Mesothelial cell of epicardium (in vitro differentiated cells): Measurements from ENCODE around the gene IL17F. TPM values are rescaled to one million over a fixed set of nuclear protein-coding genes. Genes with fewer than 3 reads are reported as not detected.

Experiments used
- DNase-seq, 2 experiments: peaks; one replicate each; pipeline ENCODE4 v3.0.0; 2021; ENCODE audit warnings: low spot score in 2 of 2; ENCODE audit not compliant: unreplicated experiment in 2 of 2
- H3K27ac Mint-ChIP-seq: 2 replicates; pipeline ENCODE4 v1.8.0; 2021; ENCODE audit warnings: mixed read lengths
- H3K27me3 Mint-ChIP-seq: 2 replicates; pipeline ENCODE4 v1.8.0; 2021; ENCODE audit warnings: low read depth, mixed read lengths
- H3K36me3 Mint-ChIP-seq: 2 replicates; pipeline ENCODE4 v1.8.0; 2021; ENCODE audit warnings: mixed read lengths
- H3K4me1 Mint-ChIP-seq: 2 replicates; pipeline ENCODE4 v1.8.0; 2021; ENCODE audit warnings: mixed read lengths
- H3K4me3 Mint-ChIP-seq: 2 replicates; pipeline ENCODE4 v1.8.0; 2021; ENCODE audit warnings: mild to moderate bottlenecking, moderate library complexity, mixed read lengths
- H3K9me3 Mint-ChIP-seq: 2 replicates; pipeline ENCODE4 v1.8.0; 2021; ENCODE audit warnings: mixed read lengths
- CTCF ChIP-seq: fragments of 200-600 bp; sonication (generic); IDR thresholded peaks from one replicate; pipeline ENCODE4 v1.5.0; 2021; ENCODE audit warnings: antibody characterized with exemption; ENCODE audit not compliant: unreplicated experiment
- total RNA-seq: library from RNA; stranded (reverse); gene quantifications from 3 replicates; pipeline ENCODE4 v1.2.1, GENCODE V29; 2021

Gene IL17F
- total RNA-seq, 1 donor from 2014 or later: not detected

- no peak for DNase-seq
- H3K9me3 Mint-ChIP-seq: no peaks in the 10 kb centered on the region
- H3K27ac Mint-ChIP-seq: no peak overlapping the region
- H3K36me3 Mint-ChIP-seq: no peaks in the 10 kb centered on the region
- peaks cover 2% of the 10 kb centered on the region for H3K4me1 Mint-ChIP-seq
- no peak overlapping the region for H3K4me3 Mint-ChIP-seq
- TF ChIP-seq CTCF: no peak
- H3K27me3 Mint-ChIP-seq: peaks cover 17% of the 10 kb centered on the region
Observed at GRCh38 chr6:52243282-52243893, 912 bp downstream of the IL17F start.

GRCh38 chr6:52241819-52242218 is 2.5 kb downstream of the IL17F start:
- Mint-ChIP-seq H3K27me3 (peaks cover 22% of the 10 kb centered on the region), H3K27ac (no peak overlapping the region), H3K4me1 (peaks cover 2% of the 10 kb centered on the region), H3K36me3 (no peaks in the 10 kb centered on the region), H3K4me3 (no peak overlapping the region), H3K9me3 (no peaks in the 10 kb centered on the region)
- TF ChIP-seq CTCF: no peak
- no peak for DNase-seq

- H3K9me3 Mint-ChIP-seq: no peaks in the 10 kb centered on the region
- TF ChIP-seq CTCF: peak; percentile 37
- H3K36me3 Mint-ChIP-seq: no peaks in the 10 kb centered on the region
- H3K27me3 Mint-ChIP-seq: peaks cover 25% of the 10 kb centered on the region
- peak overlapping the region; percentile 14 for H3K27ac Mint-ChIP-seq
- H3K4me3 Mint-ChIP-seq: no peak overlapping the region
- DNase-seq: no peak
- peaks cover 17% of the 10 kb centered on the region for H3K4me1 Mint-ChIP-seq
Observed at GRCh38 chr6:52233975-52234823, 10.1 kb downstream of the IL17F start.

- no peak for TF ChIP-seq CTCF
- Mint-ChIP-seq H3K9me3 (no peaks in the 10 kb centered on the region), H3K4me1 (peaks cover 20% of the 10 kb centered on the region), H3K27me3 (peaks cover 21% of the 10 kb centered on the region), H3K36me3 (no peaks in the 10 kb centered on the region), H3K4me3 (no peak overlapping the region), H3K27ac (no peak overlapping the region)
- DNase-seq: no peak
Observed at GRCh38 chr6:52233005-52233404, 11.3 kb downstream of the IL17F start.

GRCh38 chr6:52231406-52232127 is 12.7 kb downstream of the IL17F start:
- DNase-seq: no peak
- TF ChIP-seq CTCF: no peak
- Mint-ChIP-seq H3K36me3 (no peaks in the 10 kb centered on the region), H3K4me1 (peaks cover 30% of the 10 kb centered on the region), H3K27me3 (peaks cover 12% of the 10 kb centered on the region), H3K27ac (no peak overlapping the region), H3K9me3 (no peaks in the 10 kb centered on the region), H3K4me3 (no peak overlapping the region)
